ENCODE results near the gene SEMA4F. TPM values are rescaled to one million over a fixed set of nuclear protein-coding genes. Genes with fewer than 3 reads are reported as not detected.

The SEMA4F gene
- total RNA-seq, 1 donor from 2014 or later: 15.3 TPM

- DNase-seq: no peak
Measured at GRCh38 chr2:74670263-74670662, 16.2 kb downstream of the SEMA4F start.

DNA sequence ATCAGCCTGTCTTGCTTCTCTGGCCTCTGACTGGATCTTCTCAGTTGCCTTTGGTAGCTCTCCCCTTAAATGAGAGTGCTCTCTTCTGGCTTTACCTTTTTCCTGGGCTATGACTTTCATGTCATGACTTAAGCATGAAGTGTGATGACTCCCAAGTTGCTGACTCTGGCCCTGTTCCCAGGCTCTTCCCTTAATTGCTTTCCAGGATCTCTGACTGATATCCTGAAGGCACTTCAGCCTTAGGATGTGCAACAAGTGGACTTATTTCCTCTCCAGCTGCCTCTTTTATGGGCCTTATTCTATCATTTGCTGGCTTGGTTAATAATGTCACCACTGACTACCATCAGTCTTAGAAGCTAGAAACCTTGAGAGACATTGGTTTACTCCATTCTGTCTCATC, 17.4 kb downstream of the SEMA4F start:
- DNase-seq: no peak

GRCh38 chr2:74673826-74674528, 19.9 kb downstream of the SEMA4F start:
- no peak for DNase-seq

DNA sequence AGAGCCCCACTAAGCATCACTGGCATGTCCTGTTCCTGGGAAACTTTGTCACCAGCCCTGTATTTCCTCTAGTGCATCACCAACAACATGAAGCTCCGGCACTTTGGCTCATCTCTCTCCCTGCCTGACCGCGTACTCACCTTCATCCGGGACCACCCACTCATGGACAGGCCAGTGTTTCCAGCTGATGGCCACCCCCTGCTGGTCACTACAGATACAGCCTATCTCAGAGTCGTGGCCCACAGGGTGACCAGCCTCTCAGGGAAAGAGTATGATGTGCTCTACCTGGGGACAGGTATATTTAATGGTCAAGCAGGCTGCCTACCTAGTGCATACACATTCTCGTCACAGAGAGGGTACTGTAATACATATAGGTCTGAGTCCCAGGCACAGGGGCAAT, 21.0 kb downstream of the SEMA4F start:
- no peak for DNase-seq

DNA sequence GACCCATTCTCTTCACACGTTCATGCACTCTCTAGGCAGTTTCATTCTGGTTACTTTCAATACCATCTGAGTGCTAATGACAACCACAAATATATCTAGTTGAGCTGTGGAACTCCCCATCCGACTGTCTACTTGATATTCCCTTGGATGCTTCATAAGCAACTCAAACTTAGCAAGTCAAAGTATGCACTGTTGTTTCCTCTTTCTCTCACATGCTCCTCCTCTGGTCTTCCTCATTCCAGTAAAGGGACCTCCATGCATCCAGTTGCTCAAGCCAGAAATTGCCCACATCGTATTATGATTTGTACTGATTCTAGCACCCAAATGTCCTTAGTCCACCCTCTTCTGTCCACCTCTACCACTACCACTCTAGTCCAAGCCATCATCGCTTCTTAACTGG, 22.3 kb downstream of the SEMA4F start:
- DNase-seq: no peak

DNA sequence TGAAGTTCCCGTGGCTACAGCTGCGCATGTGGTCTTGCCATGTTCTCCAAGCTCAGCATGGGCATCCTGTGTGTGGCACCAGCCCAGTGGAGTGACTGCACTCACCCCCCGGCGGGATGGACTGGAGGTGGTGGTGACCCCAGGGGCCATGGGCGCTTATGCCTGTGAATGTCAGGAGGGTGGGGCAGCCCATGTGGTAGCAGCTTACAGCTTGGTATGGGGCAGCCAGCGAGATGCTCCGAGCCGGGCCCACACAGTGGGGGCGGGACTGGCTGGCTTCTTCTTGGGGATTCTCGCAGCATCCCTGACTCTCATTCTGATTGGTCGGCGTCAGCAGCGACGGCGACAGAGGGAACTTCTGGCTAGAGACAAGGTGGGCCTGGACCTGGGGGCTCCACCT, 25.6 kb downstream of the SEMA4F start:
- DNase-seq: no peak

DNA sequence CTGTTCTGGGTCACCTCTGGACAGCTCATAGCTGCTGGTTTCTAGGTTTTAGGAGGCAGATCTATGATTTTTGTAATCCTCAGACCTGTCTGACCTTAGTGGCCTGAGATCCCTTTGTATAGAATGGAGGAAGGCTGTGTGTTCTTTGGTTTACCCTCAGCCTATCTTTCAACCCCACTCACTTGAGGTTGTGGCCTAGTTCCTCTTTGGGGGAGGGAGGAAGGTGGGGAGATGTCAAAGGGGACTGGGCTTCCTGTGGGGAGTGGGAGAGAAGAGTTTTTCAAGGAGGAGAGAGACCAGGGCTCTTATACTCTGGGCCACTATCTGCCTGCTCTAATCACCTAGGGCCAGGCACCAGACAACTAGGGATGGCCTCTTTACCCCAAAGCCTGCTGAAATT, 28.5 kb downstream of the SEMA4F start:
- DNase-seq: no peak

DNA sequence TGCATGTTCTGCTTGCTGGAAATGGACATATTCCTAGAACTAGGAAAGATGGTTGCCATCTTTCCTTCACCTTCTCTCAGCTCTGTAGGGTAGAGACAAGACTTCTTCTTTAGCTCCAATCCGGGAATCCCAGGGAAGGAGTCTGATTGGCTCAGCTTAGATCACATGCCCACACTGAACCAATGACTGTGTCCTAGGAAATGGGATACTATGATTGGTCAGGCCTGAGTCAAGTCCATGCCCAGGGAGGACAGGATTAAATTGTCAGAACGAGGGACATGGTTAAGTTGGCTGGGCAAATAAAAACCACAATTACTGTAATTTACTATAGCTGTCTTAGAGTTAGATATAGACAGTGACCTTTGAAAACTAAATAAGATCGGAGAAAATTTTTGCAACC, 31.4 kb downstream of the SEMA4F start:
- no peak for DNase-seq

DNA sequence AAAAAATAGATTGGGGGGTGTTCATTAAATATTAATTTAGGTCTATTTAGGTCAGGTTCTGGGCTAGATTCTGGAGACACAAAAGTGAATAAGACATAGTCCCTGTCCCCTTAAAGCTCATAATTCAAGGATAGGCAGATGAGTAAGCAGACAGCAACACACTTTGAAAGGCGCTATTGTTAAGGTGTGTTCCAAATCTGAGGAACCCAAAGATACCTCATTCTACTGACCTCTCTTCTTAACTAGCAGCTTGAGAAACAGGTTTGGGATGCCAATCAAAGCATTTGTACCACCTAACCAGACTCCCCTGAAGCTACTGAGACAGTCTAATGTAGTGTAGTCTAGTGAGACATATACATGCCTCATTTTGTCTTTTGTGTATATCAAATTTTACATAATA, 34.8 kb downstream of the SEMA4F start:
- DNase-seq: no peak

DNA sequence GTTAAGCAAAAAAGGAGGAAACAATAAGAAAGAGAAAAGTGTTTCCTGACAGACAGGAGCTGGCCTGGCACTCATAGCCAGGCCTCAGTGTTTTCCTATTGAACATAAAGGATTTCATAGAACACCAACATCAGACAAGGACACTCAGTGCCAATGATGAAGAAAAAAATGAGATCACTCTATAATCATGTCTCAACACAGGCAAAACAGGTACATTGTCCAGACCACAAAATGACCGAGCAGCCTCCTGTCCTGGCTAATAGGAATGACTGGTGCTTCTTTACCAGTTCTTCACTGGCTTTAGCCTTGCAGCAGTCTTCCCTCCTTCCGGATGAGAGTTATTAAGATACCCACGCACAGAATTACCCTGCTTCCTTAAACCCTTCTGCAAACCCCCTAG, 35.6 kb downstream of the SEMA4F start:
- DNase-seq: no peak

DNA sequence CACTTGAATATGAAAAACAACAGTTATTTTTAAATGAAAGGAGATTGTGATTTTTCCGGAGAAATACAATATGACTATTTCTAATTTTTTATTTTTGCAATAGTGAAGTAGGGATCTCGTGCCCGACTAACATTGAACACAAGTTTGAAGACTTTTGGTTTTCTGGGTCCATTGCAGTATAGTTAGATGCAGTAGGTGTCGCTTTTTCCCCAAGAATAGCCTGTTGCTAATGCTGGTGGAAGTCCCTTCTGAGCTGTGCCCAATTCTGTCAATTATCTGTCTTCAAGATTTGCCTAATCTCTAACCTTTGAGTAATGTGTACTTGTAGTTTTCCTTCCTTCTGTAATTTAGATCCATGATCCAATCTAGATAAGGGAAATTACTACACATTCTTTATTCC, 36.5 kb downstream of the SEMA4F start:
- DNase-seq: no peak

- no peak for DNase-seq
Measured at GRCh38 chr2:74691929-74692328, 37.9 kb downstream of the SEMA4F start.

DNA sequence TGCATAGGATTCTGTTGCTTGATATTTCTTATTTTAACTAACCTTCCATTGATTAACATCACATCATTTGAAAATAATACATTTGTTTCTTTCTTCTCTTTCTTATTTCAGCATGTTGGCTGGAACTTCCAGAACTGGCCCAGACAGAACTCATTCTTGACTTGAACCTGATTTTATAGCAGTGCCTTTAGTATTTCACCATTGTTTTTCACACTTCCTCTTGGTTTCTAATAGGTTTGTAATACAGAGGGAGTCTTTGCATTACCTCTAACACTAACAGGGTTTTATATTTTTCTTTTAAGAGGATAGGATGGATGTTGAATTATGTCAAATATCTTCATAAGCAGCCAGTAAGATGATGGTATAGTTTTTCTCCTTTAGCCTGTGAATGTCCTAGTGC, 39.2 kb downstream of the SEMA4F start:
- no peak for DNase-seq

DNA sequence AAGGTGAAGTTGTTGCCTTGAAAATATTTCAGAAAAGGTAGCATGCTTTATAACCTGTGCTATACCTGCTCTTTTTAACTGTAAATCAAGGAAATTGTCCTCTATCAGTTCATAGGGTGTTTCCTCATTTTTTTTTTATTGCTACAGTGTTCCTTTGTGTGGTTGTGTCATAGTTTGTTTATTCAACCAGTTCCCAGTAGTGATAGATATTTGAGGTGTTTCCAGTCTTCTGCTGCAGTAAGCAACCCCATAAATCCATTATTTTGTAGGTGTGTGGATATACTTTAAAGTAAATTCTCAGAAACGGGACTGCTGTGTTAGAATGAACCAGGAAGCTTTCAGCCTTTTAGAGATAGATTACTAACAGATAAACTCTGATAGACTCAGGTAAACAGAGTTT, 39.6 kb downstream of the SEMA4F start:
- no peak for DNase-seq

DNA sequence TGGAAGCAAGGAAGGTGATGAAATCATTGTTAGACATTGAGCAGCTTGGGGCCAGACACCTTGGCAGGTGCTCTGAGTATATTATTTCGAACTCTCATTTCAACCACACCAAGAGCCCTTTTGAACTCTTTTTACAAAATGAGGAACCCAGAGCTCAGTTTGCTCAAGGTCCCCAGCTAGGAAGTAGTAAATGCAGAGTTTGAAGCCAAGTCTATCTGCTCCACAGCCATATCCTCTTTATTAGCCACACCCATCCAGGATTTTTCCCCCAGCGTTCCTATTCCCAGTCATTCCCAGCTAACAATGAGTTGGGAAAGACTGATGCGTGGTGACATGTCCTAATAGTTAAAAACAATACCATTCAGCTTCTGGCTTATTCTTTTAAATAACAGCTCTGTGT, 40.2 kb downstream of the SEMA4F start:
- DNase-seq: no peak

- DNase-seq: no peak
Measured at GRCh38 chr2:74695663-74696062, 41.6 kb downstream of the SEMA4F start.

GRCh38 chr2:74696829-74697228, 42.8 kb downstream of the SEMA4F start:
- DNase-seq: no peak

DNA sequence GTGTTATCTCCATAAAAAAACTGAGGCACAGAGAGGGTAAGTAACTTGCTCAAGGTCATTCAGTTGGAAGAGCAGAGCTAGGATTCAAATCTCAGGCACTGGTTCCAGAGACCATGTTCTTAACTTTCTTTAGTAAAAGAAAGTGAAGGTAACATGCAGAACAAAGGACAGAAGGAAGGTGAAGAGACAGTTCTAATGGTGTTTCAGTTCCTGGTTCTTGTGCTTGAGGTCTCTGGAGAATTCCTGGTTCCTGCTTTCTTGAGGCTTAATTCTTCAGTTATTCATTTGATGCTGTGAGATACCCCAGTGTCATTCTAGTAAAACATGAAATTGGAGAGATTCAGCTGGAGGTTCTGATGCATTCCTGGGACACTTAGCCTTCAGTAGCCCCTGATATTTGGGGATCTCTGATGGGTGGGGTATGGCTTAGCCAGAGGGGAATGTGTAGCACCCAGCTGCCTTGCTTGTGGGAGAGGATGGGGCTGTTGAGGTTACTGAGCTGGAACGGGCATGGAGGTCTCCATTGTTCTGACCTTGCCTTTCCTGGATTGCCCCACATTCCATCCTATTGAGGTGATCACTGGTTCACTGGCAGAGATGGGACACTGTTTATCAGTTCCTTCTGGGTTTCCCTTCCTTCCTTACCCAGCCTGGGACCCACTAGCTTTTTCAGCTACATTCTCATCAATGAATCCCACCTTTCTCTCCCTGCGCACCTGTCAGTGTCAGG, 46.8 kb downstream of the SEMA4F start:
- no peak for DNase-seq

DNA sequence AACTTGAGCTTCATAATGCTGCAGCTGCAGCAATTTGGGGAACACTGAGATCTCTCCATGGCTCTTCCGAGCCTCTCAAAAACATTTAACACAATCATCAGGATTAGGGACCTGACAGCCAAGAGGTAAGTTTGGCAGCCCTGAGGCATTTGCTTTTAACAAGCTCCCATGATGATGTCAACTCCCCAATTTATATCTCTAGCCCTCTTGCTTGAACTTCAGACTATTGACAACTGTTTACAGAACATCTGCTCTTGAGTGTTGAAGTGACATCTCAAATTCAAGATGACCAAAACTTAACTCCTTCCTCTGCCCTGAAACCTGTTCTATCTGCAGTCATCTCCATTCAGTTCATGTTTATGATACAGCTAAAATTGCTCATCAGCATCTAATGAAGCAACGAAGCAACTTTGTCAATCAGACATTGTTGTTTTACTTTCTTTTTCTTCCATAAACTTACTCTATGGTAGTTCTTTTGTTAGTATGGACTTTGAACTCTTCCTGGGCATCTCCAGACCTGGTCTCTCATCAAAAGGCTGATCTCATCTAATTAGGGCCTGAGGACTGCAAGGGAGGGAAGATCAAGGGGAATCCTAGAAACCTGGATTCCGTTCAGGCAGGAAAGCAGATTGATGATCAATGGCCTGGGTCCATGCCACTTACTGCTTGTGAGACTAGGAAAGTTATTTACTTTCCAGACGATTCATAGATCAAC, 48.1 kb downstream of the SEMA4F start:
- no peak for DNase-seq

GRCh38 chr2:74703373-74703772, 49.3 kb downstream of the SEMA4F start:
- DNase-seq: no peak

DNA sequence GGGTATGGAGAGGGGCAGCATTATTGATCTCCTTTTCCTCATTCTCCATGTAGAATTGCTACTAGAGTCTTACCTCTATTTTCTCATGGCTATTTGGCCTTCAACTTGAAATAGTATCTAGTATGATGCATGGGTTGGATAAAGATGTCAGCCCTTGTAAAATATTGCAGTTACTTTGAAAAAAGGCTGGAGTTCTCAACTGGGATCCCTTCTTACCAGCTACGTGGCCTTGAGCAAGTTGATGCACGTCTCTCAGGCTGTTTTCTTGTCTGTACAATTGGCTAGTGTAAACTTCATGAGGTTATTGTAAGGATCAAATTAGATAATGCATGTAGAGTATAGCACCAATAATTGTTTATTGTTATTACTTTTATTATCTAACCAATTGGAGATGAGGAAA, 50.2 kb downstream of the SEMA4F start:
- no peak for DNase-seq

GRCh38 chr2:74706741-74707140, 52.7 kb downstream of the SEMA4F start:
- no peak for DNase-seq

- DNase-seq: no peak
Measured at GRCh38 chr2:74707837-74708236, 53.8 kb downstream of the SEMA4F start.

DNA sequence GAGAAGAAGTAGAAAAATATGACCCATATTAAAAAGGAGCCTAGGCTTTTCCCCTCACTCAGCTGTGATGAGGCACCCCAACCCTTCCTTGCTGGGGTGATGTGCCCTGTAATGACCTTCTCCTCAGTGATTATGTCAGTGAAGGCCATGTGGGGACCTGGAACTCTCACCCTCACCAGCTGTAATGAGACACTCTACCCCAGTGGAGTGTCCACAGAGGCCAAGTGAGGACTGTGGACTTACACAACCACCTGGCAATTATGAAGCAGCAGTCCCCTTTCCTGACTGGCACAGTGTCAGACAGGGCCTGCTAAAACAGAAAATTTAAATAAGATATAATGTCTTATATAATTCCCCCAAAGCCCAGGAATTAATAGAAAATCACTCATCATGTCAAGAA, 54.2 kb downstream of the SEMA4F start:
- no peak for DNase-seq
